ENCODE measurements around the gene NR2F1-AS1. TPM values are rescaled to one million over a fixed set of nuclear protein-coding genes. Genes with fewer than 3 reads are reported as not detected.

The NR2F1-AS1 gene
- total and polyA plus RNA-seq, 2 of the 4 experiments (the other 2 are of a cell fraction) = 12.5 to 12.8 TPM

- Histone ChIP-seq H2AK5ac (ENCODE audit: low read depth, low read length) (peak overlapping the region; percentile 97), H3K9me3 (ENCODE audit: control insufficient read depth, insufficient read depth, low read length) (no peaks in the 10 kb centered on the region), H2BK20ac (ENCODE audit: low read depth, low read length) (peak overlapping the region; percentile 97), H2BK15ac (ENCODE audit: low read depth, low read length) (peak overlapping the region; percentile 98; the same call in 2 of the 3 replicates), H3K18ac (ENCODE audit: low read depth, low read length) (peak overlapping the region; percentile 34), H3K79me1 (ENCODE audit: low read depth in 1 of 2, low read length in 2 of 2) (no peaks in the 10 kb centered on the region), H2BK5ac (ENCODE audit: low read depth, low read length, poor library complexity, severe bottlenecking) (peak overlapping the region; percentile 73), H3K36me3 (ENCODE audit: control insufficient read depth, insufficient read depth, low read length) (no peaks in the 10 kb centered on the region), H3K56ac (ENCODE audit: extremely low read depth, insufficient read depth, low read length) (0 out of 2 replicates have a peak overlapping the region, but pooled peaks have one; percentile 66), H4K5ac (ENCODE audit: low read depth, low read length) (peak overlapping the region; percentile 41), H4K20me1 (ENCODE audit: insufficient read depth, low read length) (no peaks in the 10 kb centered on the region), H3K23ac (ENCODE audit: low read depth, low read length) (peak overlapping the region; percentile 97), H3K9ac (ENCODE audit: low read depth, low read length) (no peak overlapping the region), H3K4ac (ENCODE audit: low read depth, low read length) (peak overlapping the region; percentile 73), H3K4me2 (ENCODE audit: low read depth, low read length) (peak overlapping the region; percentile 20; the same call in 1 of the 2 replicates), H4K91ac (ENCODE audit: insufficient read depth, low read depth, low read length) (peak overlapping the region; percentile 76), H3K4me3 (ENCODE audit: insufficient read depth, low read depth, low read length) (no peak overlapping the region), H4K8ac (ENCODE audit: low read depth in 2 of 2, low read length in 2 of 2) (peak overlapping the region; percentile 62 to 95), H3K9me1 (ENCODE audit: insufficient read depth, low read length) (0 out of 2 replicates have a peak, but pooled peaks cover 6% of the 10 kb centered on the region), H3K27ac (ENCODE audit: insufficient read depth, low read length) (peak overlapping the region; percentile 74), H2AK9ac (replicated peaks; ENCODE audit: low read depth, low read length, poor library complexity) (peak overlapping the region; percentile 15), H3K27me3 (ENCODE audit: control insufficient read depth, insufficient read depth, low read length) (no peaks in the 10 kb centered on the region), H2AFZ (replicated peaks; ENCODE audit: low read length, poor library complexity) (peak overlapping the region; percentile 84), H2BK120ac (ENCODE audit: low read depth, low read length) (peak overlapping the region; percentile 79), H3K14ac (replicated peaks; ENCODE audit: low read depth, low read length) (peak overlapping the region; percentile 39), H3K4me1 (ENCODE audit: control insufficient read depth, insufficient read depth, low read length) (peaks cover 3% of the 10 kb centered on the region)
- dilution Hi-C loops (cut with HindIII; ENCODE audit: low sequenced_read_pairs, unreplicated experiment) = no loop called here
- in situ Hi-C loops (cut with MboI; ENCODE audit: low sequenced_read_pairs) = no loop called here
- ChIA-PET CTCF (interaction anchor here (0.6 kb wide), 1 partner anchor 681 kb away, joined by 3 read pairs; no protein-coding TSS in a partner anchor), POLR2A (ENCODE audit: unreplicated experiment) (no interaction called here)
- TF ChIP-seq RFX5 (IDR thresholded peaks at IDR 0.05; ENCODE audit: low read depth, low read length) (no peak), MAFK (IDR thresholded peaks at IDR 0.05; ENCODE audit: low read depth, low read length) (peak; percentile 100), CTCF (conservative IDR thresholded peaks at IDR 0.05; ENCODE audit: low read depth, low read length) (no peak)
- 50% methylated on average over 3 of the region's 5 CpGs; no CpG with 5 or more reads in 1 of the 2 experiments for WGBS, 2 experiments (ENCODE audit: extremely low coverage in 2 of 2, insufficient read length in 1 of 2)
- no TSS peak for BruUV-seq (replicated peaks)
- intact Hi-C loops (cut with micrococcal nuclease) = loop anchor here (2.0 to 10.0 kb wide), 2 partner anchors 219 to 285 kb away; no protein-coding TSS in a partner anchor
- ATAC-seq (ENCODE audit: low read depth) = no peak
- DNase-seq = no peak
Measured at GRCh38 chr5:93359960-93360305, 221.1 kb downstream of the NR2F1-AS1 start.

Other genes with a start within 250 kb of the NR2F1-AS1 start
- 18.1 and 19.0 TPM in 2 replicates for gene NR2F1, start 2.0 kb upstream of the NR2F1-AS1 start, total RNA-seq (2012; rRNA removed)
- 160 and 175 TPM in 2 replicates for gene NR2F1, start 2.0 kb upstream of the NR2F1-AS1 start, polyA plus RNA-seq (2012; rRNA removed)
- gene POU5F2, start 160.4 kb upstream of the NR2F1-AS1 start, total RNA-seq (2012; rRNA removed) = 1.1 and 1.4 TPM in 2 replicates
- gene POU5F2, start 160.4 kb upstream of the NR2F1-AS1 start, polyA plus RNA-seq (2012; rRNA removed) = 0.02 TPM in 1 of 2 replicates, not detected in the other

Measured in IMR-90 (cell line).